ENCODE measurements around the gene BSCL2.

DNA sequence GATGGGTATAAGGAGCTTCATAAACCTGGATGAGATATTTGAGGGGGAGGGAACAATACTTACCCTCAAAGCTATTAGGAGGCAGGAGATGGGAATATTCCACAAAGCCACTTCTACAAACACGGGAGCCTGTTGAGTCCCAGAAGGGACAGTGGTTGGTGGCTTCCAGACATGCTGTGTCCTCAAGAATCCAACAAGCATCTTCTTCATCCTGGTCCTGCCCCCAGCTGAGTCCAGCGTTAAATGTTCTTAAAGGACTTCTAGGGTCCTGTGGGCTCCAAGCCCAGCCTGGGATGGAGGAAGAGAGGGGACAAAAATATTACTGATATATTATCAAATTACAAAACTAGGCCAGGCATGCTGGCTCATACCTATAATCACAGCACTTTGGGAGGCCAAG lies 39.8 kb downstream of the BSCL2 start:
- TF ChIP-seq, protein P1, sequence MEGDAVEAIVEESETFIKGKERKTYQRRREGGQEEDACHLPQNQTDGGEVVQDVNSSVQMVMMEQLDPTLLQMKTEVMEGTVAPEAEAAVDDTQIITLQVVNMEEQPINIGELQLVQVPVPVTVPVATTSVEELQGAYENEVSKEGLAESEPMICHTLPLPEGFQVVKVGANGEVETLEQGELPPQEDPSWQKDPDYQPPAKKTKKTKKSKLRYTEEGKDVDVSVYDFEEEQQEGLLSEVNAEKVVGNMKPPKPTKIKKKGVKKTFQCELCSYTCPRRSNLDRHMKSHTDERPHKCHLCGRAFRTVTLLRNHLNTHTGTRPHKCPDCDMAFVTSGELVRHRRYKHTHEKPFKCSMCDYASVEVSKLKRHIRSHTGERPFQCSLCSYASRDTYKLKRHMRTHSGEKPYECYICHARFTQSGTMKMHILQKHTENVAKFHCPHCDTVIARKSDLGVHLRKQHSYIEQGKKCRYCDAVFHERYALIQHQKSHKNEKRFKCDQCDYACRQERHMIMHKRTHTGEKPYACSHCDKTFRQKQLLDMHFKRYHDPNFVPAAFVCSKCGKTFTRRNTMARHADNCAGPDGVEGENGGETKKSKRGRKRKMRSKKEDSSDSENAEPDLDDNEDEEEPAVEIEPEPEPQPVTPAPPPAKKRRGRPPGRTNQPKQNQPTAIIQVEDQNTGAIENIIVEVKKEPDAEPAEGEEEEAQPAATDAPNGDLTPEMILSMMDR (conservative IDR thresholded peaks at IDR 0.05 in 1 of 2, IDR thresholded peaks at IDR 0.05 in 1 of 2; ENCODE audit: low read depth in 1 of 2, low read length in 2 of 2): no peak
- no peak for TF ChIP-seq EZH2 (IDR thresholded peaks at IDR 0.05; ENCODE audit: low read length, missing control alignments)
